Measurements from ENCODE around the gene BRD9.
"Not testable (repeated sequence)": the region's sequence is repeated elsewhere in the genome, so short reads cannot be mapped to it uniquely, and the experiment has no call there.

BRD9 gene

GRCh38 chr5:931570-932145, 39.1 kb upstream of the BRD9 start:
- no peaks in the 10 kb centered on the region for H3K36me3 ChIP-seq (ENCODE audit: insufficient read depth, low read length)
- no peaks in the 10 kb centered on the region for H3F3A ChIP-seq (ENCODE audit: insufficient read depth, low read length)
- no peaks in the 10 kb centered on the region for H3K9me2 ChIP-seq (ENCODE audit: low read depth, low read length)
- no peak overlapping the region for H2AFZ ChIP-seq (ENCODE audit: low read length)
- TF ChIP-seq EZH2 (IDR thresholded peaks at IDR 0.05; ENCODE audit: borderline replicate concordance, low read length) (no peak), CTCF (IDR thresholded peaks at IDR 0.05; ENCODE audit: low read length) (no peak)
- H3K4me1 ChIP-seq (ENCODE audit: insufficient read depth, low read length, severe bottlenecking), result no peaks in the 10 kb centered on the region
- H4K20me1 ChIP-seq (ENCODE audit: insufficient read depth, low read length), result no peaks in the 10 kb centered on the region
- H3K27ac ChIP-seq (ENCODE audit: low read depth, low read length, poor library complexity, severe bottlenecking), result no peak overlapping the region
- H3K79me2 ChIP-seq (ENCODE audit: insufficient read depth, low read length), result no peaks in the 10 kb centered on the region
- peaks cover 7% of the 10 kb centered on the region; the same call in 1 of the 2 replicates for H3K27me3 ChIP-seq (ENCODE audit: insufficient read depth, low read length)
- no peak overlapping the region for H3K4me3 ChIP-seq (ENCODE audit: low read depth, low read length, poor library complexity, severe bottlenecking)
- H3K9me3 ChIP-seq (ENCODE audit: low read length), result no peaks in the 10 kb centered on the region
- H3K4me2 ChIP-seq (ENCODE audit: low read length), result no peak overlapping the region
- H3K9ac ChIP-seq (ENCODE audit: low read length), result no peak overlapping the region

GRCh38 chr5:930866-931265, 38.3 kb upstream of the BRD9 start:
- no peaks in the 10 kb centered on the region for H3K36me3 ChIP-seq (ENCODE audit: insufficient read depth, low read length)
- no peaks in the 10 kb centered on the region for H4K20me1 ChIP-seq (ENCODE audit: insufficient read depth, low read length)
- no peak overlapping the region for H3K9ac ChIP-seq (ENCODE audit: low read length)
- no peak overlapping the region for H2AFZ ChIP-seq (ENCODE audit: low read length)
- TF ChIP-seq EZH2 (IDR thresholded peaks at IDR 0.05; ENCODE audit: borderline replicate concordance, low read length) (no peak), CTCF (IDR thresholded peaks at IDR 0.05; ENCODE audit: low read length) (no peak)
- no peaks in the 10 kb centered on the region for H3K9me3 ChIP-seq (ENCODE audit: low read length)
- no peak overlapping the region for H3K27ac ChIP-seq (ENCODE audit: low read depth, low read length, poor library complexity, severe bottlenecking)
- no peaks in the 10 kb centered on the region for H3K79me2 ChIP-seq (ENCODE audit: insufficient read depth, low read length)
- peaks cover 7% of the 10 kb centered on the region; the same call in 1 of the 2 replicates for H3K27me3 ChIP-seq (ENCODE audit: insufficient read depth, low read length)
- no peaks in the 10 kb centered on the region for H3K4me1 ChIP-seq (ENCODE audit: insufficient read depth, low read length, severe bottlenecking)
- no peaks in the 10 kb centered on the region for H3F3A ChIP-seq (ENCODE audit: insufficient read depth, low read length)
- H3K9me2 ChIP-seq (ENCODE audit: low read depth, low read length), result no peaks in the 10 kb centered on the region
- H3K4me2 ChIP-seq (ENCODE audit: low read length), result no peak overlapping the region
- H3K4me3 ChIP-seq (ENCODE audit: low read depth, low read length, poor library complexity, severe bottlenecking), result no peak overlapping the region

GRCh38 chr5:929596-929995, 37.0 kb upstream of the BRD9 start:
- TF ChIP-seq CTCF (IDR thresholded peaks at IDR 0.05; ENCODE audit: low read length), result no peak
- no peak for TF ChIP-seq EZH2 (IDR thresholded peaks at IDR 0.05; ENCODE audit: borderline replicate concordance, low read length)
- H3K9me3 ChIP-seq (ENCODE audit: low read length), result no peaks in the 10 kb centered on the region
- no peaks in the 10 kb centered on the region for H4K20me1 ChIP-seq (ENCODE audit: insufficient read depth, low read length)

GRCh38 chr5:929182-929581, 36.6 kb upstream of the BRD9 start:
- H3K79me2 ChIP-seq (ENCODE audit: insufficient read depth, low read length); H2AFZ ChIP-seq (ENCODE audit: low read length); H4K20me1 ChIP-seq (ENCODE audit: insufficient read depth, low read length); H3K9ac ChIP-seq (ENCODE audit: low read length); H3K9me3 ChIP-seq (ENCODE audit: low read length); H3F3A ChIP-seq (ENCODE audit: insufficient read depth, low read length); H3K36me3 ChIP-seq (ENCODE audit: insufficient read depth, low read length); H3K27me3 ChIP-seq (ENCODE audit: insufficient read depth, low read length); H3K4me3 ChIP-seq (ENCODE audit: low read depth, low read length, poor library complexity, severe bottlenecking); H3K27ac ChIP-seq (ENCODE audit: low read depth, low read length, poor library complexity, severe bottlenecking); H3K4me1 ChIP-seq (ENCODE audit: insufficient read depth, low read length, severe bottlenecking); H3K9me2 ChIP-seq (ENCODE audit: low read depth, low read length); H3K4me2 ChIP-seq (ENCODE audit: low read length): not testable (repeated sequence)

More at GRCh38 chr5:929596-929995, 37.0 kb upstream of the BRD9 start:
- Histone ChIP-seq H3K36me3 (ENCODE audit: insufficient read depth, low read length) (no peaks in the 10 kb centered on the region), H3F3A (ENCODE audit: insufficient read depth, low read length) (no peaks in the 10 kb centered on the region), H3K4me3 (ENCODE audit: low read depth, low read length, poor library complexity, severe bottlenecking) (no peak overlapping the region), H3K4me1 (ENCODE audit: insufficient read depth, low read length, severe bottlenecking) (no peaks in the 10 kb centered on the region), H3K27me3 (ENCODE audit: insufficient read depth, low read length) (peaks cover 7% of the 10 kb centered on the region; the same call in 1 of the 2 replicates), H3K79me2 (ENCODE audit: insufficient read depth, low read length) (no peaks in the 10 kb centered on the region), H3K9ac (ENCODE audit: low read length) (no peak overlapping the region), H3K9me2 (ENCODE audit: low read depth, low read length) (no peaks in the 10 kb centered on the region), H2AFZ (ENCODE audit: low read length) (no peak overlapping the region), H3K4me2 (ENCODE audit: low read length) (no peak overlapping the region), H3K27ac (ENCODE audit: low read depth, low read length, poor library complexity, severe bottlenecking) (no peak overlapping the region)
